ENCODE data around the gene CSTF2T.
"Not testable (repeated sequence)": the region's sequence is repeated elsewhere in the genome, so short reads cannot be mapped to it uniquely, and the experiment has no call there.

Gene CSTF2T

GRCh38 chr10:51694086-51694768 lies 5.2 kb downstream of the CSTF2T start:
- no peaks in the 10 kb centered on the region for H3K27me3 ChIP-seq (ENCODE audit: insufficient read depth, low read depth, severe bottlenecking)
- H3K27ac ChIP-seq = no peak overlapping the region
- H3K9me3 ChIP-seq (ENCODE audit: severe bottlenecking) = no peaks in the 10 kb centered on the region
- peaks cover 6% of the 10 kb centered on the region; the same call in 1 of the 2 replicates for H3K36me3 ChIP-seq
- H3K4me3 ChIP-seq (ENCODE audit: low read depth, low read length) = no peak overlapping the region
- no peak for TF ChIP-seq CTCF (IDR thresholded peaks at IDR 0.05; ENCODE audit: low read depth, low read length)
- DNase-seq = no peak

- no peaks in the 10 kb centered on the region for H3K36me3 ChIP-seq
- H3K27me3 ChIP-seq (ENCODE audit: insufficient read depth, low read depth, severe bottlenecking) = no peaks in the 10 kb centered on the region
- no peak for TF ChIP-seq CTCF (IDR thresholded peaks at IDR 0.05; ENCODE audit: low read depth, low read length)
- H3K27ac ChIP-seq = no peak overlapping the region
- DNase-seq = no peak
- H3K4me3 ChIP-seq (ENCODE audit: low read depth, low read length) = no peak overlapping the region
- H3K9me3 ChIP-seq (ENCODE audit: severe bottlenecking) = no peaks in the 10 kb centered on the region
Observed at GRCh38 chr10:51691135-51691534, 8.3 kb downstream of the CSTF2T start.

- H3K4me3 ChIP-seq (ENCODE audit: low read depth, low read length) = no peak overlapping the region
- no peak for DNase-seq
- H3K27me3 ChIP-seq (ENCODE audit: insufficient read depth, low read depth, severe bottlenecking) = no peaks in the 10 kb centered on the region
- H3K36me3 ChIP-seq = no peaks in the 10 kb centered on the region
- H3K9me3 ChIP-seq (ENCODE audit: severe bottlenecking) = no peaks in the 10 kb centered on the region
- no peak for TF ChIP-seq CTCF (IDR thresholded peaks at IDR 0.05; ENCODE audit: low read depth, low read length)
- no peak overlapping the region for H3K27ac ChIP-seq
Observed at GRCh38 chr10:51689536-51689935, 9.9 kb downstream of the CSTF2T start.

GRCh38 chr10:51688826-51689225 lies 10.6 kb downstream of the CSTF2T start:
- H3K9me3 ChIP-seq (ENCODE audit: severe bottlenecking); H3K4me3 ChIP-seq (ENCODE audit: low read depth, low read length); H3K27ac ChIP-seq; DNase-seq; H3K27me3 ChIP-seq (ENCODE audit: insufficient read depth, low read depth, severe bottlenecking); H3K36me3 ChIP-seq: not testable (repeated sequence)

- DNase-seq = no peak
Observed at GRCh38 chr10:51687296-51687695, 12.1 kb downstream of the CSTF2T start.

GRCh38 chr10:51685768-51686167 lies 13.6 kb downstream of the CSTF2T start:
- no peaks in the 10 kb centered on the region for H3K27me3 ChIP-seq (ENCODE audit: insufficient read depth, low read depth, severe bottlenecking)
- H3K36me3 ChIP-seq = no peaks in the 10 kb centered on the region
- no peak overlapping the region for H3K27ac ChIP-seq
- no peak for TF ChIP-seq CTCF (IDR thresholded peaks at IDR 0.05; ENCODE audit: low read depth, low read length)
- no peak overlapping the region for H3K4me3 ChIP-seq (ENCODE audit: low read depth, low read length)
- no peaks in the 10 kb centered on the region for H3K9me3 ChIP-seq (ENCODE audit: severe bottlenecking)
- no peak for DNase-seq

More at GRCh38 chr10:51687296-51687695, 12.1 kb downstream of the CSTF2T start:
- Histone ChIP-seq H3K9me3 (ENCODE audit: severe bottlenecking) (no peaks in the 10 kb centered on the region), H3K4me3 (ENCODE audit: low read depth, low read length) (no peak overlapping the region), H3K36me3 (no peaks in the 10 kb centered on the region), H3K27me3 (ENCODE audit: insufficient read depth, low read depth, severe bottlenecking) (no peaks in the 10 kb centered on the region), H3K27ac (no peak overlapping the region)
- TF ChIP-seq CTCF (IDR thresholded peaks at IDR 0.05; ENCODE audit: low read depth, low read length) = no peak

Data from WERI-Rb-1 (cell line).